ENCODE results near the gene GSX1.

DNA sequence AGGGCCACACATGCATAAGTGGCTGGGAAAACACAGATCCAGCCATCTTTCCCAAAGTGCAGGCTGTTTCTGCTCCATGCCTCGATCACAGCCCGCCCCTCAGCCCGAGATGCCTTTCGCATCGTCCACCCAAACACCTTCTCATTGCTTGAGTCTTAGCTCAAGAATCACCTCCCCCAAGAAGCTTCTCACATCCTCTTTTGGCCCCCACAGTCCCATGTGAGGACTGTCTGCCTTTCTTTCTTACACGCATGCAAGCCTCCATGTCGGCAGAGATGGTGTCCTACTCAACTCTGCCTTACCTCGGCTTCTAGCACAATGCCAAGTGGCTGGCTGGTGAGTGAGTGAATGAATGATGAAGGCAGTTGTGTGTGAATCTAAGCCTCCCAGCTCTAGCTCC lies 18.1 kb upstream of the GSX1 start:
- no peak for TF ChIP-seq EP300 (conservative IDR thresholded peaks at IDR 0.05; ENCODE audit: poor library complexity, severe bottlenecking)
- TF ChIP-seq, protein P1, sequence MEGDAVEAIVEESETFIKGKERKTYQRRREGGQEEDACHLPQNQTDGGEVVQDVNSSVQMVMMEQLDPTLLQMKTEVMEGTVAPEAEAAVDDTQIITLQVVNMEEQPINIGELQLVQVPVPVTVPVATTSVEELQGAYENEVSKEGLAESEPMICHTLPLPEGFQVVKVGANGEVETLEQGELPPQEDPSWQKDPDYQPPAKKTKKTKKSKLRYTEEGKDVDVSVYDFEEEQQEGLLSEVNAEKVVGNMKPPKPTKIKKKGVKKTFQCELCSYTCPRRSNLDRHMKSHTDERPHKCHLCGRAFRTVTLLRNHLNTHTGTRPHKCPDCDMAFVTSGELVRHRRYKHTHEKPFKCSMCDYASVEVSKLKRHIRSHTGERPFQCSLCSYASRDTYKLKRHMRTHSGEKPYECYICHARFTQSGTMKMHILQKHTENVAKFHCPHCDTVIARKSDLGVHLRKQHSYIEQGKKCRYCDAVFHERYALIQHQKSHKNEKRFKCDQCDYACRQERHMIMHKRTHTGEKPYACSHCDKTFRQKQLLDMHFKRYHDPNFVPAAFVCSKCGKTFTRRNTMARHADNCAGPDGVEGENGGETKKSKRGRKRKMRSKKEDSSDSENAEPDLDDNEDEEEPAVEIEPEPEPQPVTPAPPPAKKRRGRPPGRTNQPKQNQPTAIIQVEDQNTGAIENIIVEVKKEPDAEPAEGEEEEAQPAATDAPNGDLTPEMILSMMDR (IDR thresholded peaks at IDR 0.05; ENCODE audit: poor library complexity, severe bottlenecking): no peak
- TF ChIP-seq RAD21 (conservative IDR thresholded peaks at IDR 0.05): no peak
- no peak for TF ChIP-seq POLR2AphosphoS5 (IDR thresholded peaks at IDR 0.05)
- TF ChIP-seq SMC3 (conservative IDR thresholded peaks at IDR 0.05; ENCODE audit: poor library complexity): no peak
- no peak for TF ChIP-seq EZH2 (IDR thresholded peaks at IDR 0.05; ENCODE audit: borderline replicate concordance, insufficient read depth, low read length, poor library complexity, severe bottlenecking)
- TF ChIP-seq TAF1 (IDR thresholded peaks at IDR 0.05; ENCODE audit: low read depth): no peak

Data from neural cell (in vitro differentiated cells).